Measurements from ENCODE around the gene NXPE4. TPM values are rescaled to one million over a fixed set of nuclear protein-coding genes. Genes with fewer than 3 reads are reported as not detected.
"Not testable (repeated sequence)": the region's sequence is repeated elsewhere in the genome, so short reads cannot be mapped to it uniquely, and the experiment has no call there.

Gene NXPE4
- total RNA-seq (not detected), total RNA-seq (0 reads per million in 2 donors)

DNA sequence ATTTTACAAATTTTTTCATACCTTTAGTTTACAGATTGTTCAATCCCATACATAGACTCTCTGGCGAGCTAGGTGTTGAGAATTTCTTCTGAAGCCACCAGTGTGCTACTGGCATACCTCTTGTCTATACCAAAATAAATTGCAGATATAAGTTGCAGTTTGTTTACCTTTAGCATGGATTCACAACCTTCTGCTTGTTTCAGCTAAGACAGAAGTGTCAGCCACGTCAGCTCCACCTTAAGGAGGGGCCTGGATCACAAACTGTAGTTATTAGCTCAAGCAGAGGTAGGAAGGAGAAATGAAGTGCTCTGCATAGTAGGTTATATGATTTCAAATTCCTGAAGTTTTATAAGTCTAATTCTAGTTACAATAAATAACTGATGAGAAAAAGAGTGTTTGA, at the start of gene NXPE4:
TSS of gene NXPE4 (minus strand) at position 216 of the 400 bp plus-strand sequence. CDS start 1,027 bp downstream, outside the sequence.
- H3K36me3 Mint-ChIP-seq (ENCODE audit: low read depth): no peaks in the 10 kb centered on the region
- no peak within 1 kb of the TSS for H3K4me3 Mint-ChIP-seq
- DNase-seq: no peak
- H3K9me3 ChIP-seq (ENCODE audit: control insufficient read depth, low read length, poor library complexity, severe bottlenecking): no peaks in the 10 kb centered on the region
- peaks cover 6% of the 10 kb centered on the region for H3K27me3 Mint-ChIP-seq
- no peaks in the 10 kb centered on the region for H3K4me1 Mint-ChIP-seq
- ATAC-seq: no peak
- H3K27ac Mint-ChIP-seq: no peak within 1 kb of the TSS

- not testable (repeated sequence) for H3K4me3 Mint-ChIP-seq; H3K4me1 Mint-ChIP-seq; H3K27ac Mint-ChIP-seq; H3K9me3 ChIP-seq (ENCODE audit: control insufficient read depth, low read length, poor library complexity, severe bottlenecking); H3K27me3 Mint-ChIP-seq; ATAC-seq; H3K36me3 Mint-ChIP-seq (ENCODE audit: low read depth); DNase-seq
Observed at GRCh38 chr11:114639440-114639839, 43.9 kb upstream of the NXPE4 start.

- not testable (repeated sequence) for H3K27ac Mint-ChIP-seq; H3K36me3 Mint-ChIP-seq (ENCODE audit: low read depth); ATAC-seq; H3K4me1 Mint-ChIP-seq; H3K9me3 ChIP-seq (ENCODE audit: control insufficient read depth, low read length, poor library complexity, severe bottlenecking); DNase-seq; H3K27me3 Mint-ChIP-seq; H3K4me3 Mint-ChIP-seq
Observed at GRCh38 chr11:114631445-114631965, 35.9 kb upstream of the NXPE4 start.

GRCh38 chr11:114625294-114625693, 29.7 kb upstream of the NXPE4 start:
- Mint-ChIP-seq H3K36me3 (ENCODE audit: low read depth) (no peaks in the 10 kb centered on the region), H3K27ac (no peak overlapping the region), H3K4me1 (no peaks in the 10 kb centered on the region), H3K4me3 (no peak overlapping the region), H3K27me3 (no peaks in the 10 kb centered on the region)
- no peak for ATAC-seq
- no peak for DNase-seq
- H3K9me3 ChIP-seq (ENCODE audit: control insufficient read depth, low read length, poor library complexity, severe bottlenecking): peaks cover 1% of the 10 kb centered on the region

- Mint-ChIP-seq H3K27ac (no peak overlapping the region), H3K4me3 (no peak overlapping the region), H3K36me3 (ENCODE audit: low read depth) (no peaks in the 10 kb centered on the region), H3K27me3 (no peaks in the 10 kb centered on the region), H3K4me1 (no peaks in the 10 kb centered on the region)
- peaks cover 4% of the 10 kb centered on the region for H3K9me3 ChIP-seq (ENCODE audit: control insufficient read depth, low read length, poor library complexity, severe bottlenecking)
- no peak for ATAC-seq
- DNase-seq: no peak
Observed at GRCh38 chr11:114624455-114625207, 29.0 kb upstream of the NXPE4 start.

- no peak for ATAC-seq
- no peak overlapping the region for H3K4me3 Mint-ChIP-seq
- no peaks in the 10 kb centered on the region for H3K4me1 Mint-ChIP-seq
- no peak overlapping the region for H3K27ac Mint-ChIP-seq
- no peaks in the 10 kb centered on the region for H3K27me3 Mint-ChIP-seq
- no peak for DNase-seq
- no peaks in the 10 kb centered on the region for H3K36me3 Mint-ChIP-seq (ENCODE audit: low read depth)
- H3K9me3 ChIP-seq (ENCODE audit: control insufficient read depth, low read length, poor library complexity, severe bottlenecking): peaks cover 4% of the 10 kb centered on the region
Observed at GRCh38 chr11:114623720-114624119, 28.1 kb upstream of the NXPE4 start.

DNA sequence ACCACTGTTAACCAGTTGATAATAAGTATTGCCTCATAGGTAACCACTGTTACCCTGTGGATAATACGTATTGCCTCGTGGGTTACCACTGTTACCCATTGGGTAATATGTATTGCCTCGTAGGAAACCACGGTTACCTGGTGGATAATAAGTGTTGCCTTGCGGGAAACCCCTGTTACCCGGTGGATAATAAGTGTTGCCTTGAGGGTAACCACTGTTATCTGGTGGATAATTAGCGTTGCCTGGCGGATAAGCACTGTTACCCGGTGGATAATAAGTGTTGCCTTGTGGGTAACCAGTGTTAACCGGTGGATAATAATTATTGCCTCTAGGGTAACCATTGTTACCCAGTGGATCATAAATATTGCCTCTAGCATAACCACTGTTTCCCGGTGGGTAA, 27.3 kb upstream of the NXPE4 start:
- H3K27me3 Mint-ChIP-seq: no peaks in the 10 kb centered on the region
- no peaks in the 10 kb centered on the region for H3K36me3 Mint-ChIP-seq (ENCODE audit: low read depth)
- no peaks in the 10 kb centered on the region for H3K4me1 Mint-ChIP-seq
- H3K4me3 Mint-ChIP-seq: no peak overlapping the region
- no peak for DNase-seq
- no peak overlapping the region for H3K27ac Mint-ChIP-seq
- no peak for ATAC-seq
- peaks cover 4% of the 10 kb centered on the region for H3K9me3 ChIP-seq (ENCODE audit: control insufficient read depth, low read length, poor library complexity, severe bottlenecking)

GRCh38 chr11:114621950-114622809, 26.6 kb upstream of the NXPE4 start:
- Mint-ChIP-seq H3K27ac (no peak overlapping the region), H3K4me3 (no peak overlapping the region), H3K4me1 (no peaks in the 10 kb centered on the region), H3K36me3 (ENCODE audit: low read depth) (no peaks in the 10 kb centered on the region), H3K27me3 (no peaks in the 10 kb centered on the region)
- peaks cover 4% of the 10 kb centered on the region for H3K9me3 ChIP-seq (ENCODE audit: control insufficient read depth, low read length, poor library complexity, severe bottlenecking)
- ATAC-seq (no peak), DNase-seq (no peak)

- H3K4me3 Mint-ChIP-seq: no peak overlapping the region
- H3K9me3 ChIP-seq (ENCODE audit: control insufficient read depth, low read length, poor library complexity, severe bottlenecking): peaks cover 4% of the 10 kb centered on the region
Observed at GRCh38 chr11:114621072-114621471, 25.5 kb upstream of the NXPE4 start.

DNA sequence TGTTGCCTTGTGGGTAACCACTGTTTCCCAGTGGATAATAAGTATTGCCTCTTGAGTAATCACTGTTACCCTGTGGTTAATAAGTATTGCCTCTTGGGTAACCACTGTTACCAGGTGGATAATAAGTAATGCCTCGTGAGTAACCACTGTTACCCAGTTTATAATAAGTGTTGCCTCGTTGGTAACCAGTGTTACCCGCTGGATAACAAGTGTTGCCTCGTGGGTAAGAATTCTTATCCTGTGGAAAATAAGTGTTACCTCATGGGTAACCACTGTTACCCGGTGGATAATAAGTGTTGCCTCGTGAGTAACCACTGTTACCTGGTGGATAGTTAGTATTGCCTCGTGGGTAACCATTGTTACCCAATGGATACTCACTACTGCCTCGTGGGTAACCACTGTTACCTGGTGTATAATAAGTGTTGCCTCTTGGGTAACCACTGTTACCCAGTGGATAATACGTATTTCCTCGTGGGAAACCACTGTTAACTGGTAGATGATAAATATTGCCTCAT, 24.1 kb upstream of the NXPE4 start:
- no peak for DNase-seq
- no peaks in the 10 kb centered on the region for H3K27me3 Mint-ChIP-seq
- H3K27ac Mint-ChIP-seq: no peak overlapping the region
- no peaks in the 10 kb centered on the region for H3K36me3 Mint-ChIP-seq (ENCODE audit: low read depth)
- H3K4me3 Mint-ChIP-seq: no peak overlapping the region
- peaks cover 4% of the 10 kb centered on the region for H3K9me3 ChIP-seq (ENCODE audit: control insufficient read depth, low read length, poor library complexity, severe bottlenecking)
- H3K4me1 Mint-ChIP-seq: no peaks in the 10 kb centered on the region
- ATAC-seq: no peak

More at GRCh38 chr11:114621072-114621471, 25.5 kb upstream of the NXPE4 start:
- Mint-ChIP-seq H3K36me3 (ENCODE audit: low read depth) (no peaks in the 10 kb centered on the region), H3K4me1 (no peaks in the 10 kb centered on the region), H3K27ac (no peak overlapping the region), H3K27me3 (no peaks in the 10 kb centered on the region)
- ATAC-seq (no peak), DNase-seq (no peak)

DNA sequence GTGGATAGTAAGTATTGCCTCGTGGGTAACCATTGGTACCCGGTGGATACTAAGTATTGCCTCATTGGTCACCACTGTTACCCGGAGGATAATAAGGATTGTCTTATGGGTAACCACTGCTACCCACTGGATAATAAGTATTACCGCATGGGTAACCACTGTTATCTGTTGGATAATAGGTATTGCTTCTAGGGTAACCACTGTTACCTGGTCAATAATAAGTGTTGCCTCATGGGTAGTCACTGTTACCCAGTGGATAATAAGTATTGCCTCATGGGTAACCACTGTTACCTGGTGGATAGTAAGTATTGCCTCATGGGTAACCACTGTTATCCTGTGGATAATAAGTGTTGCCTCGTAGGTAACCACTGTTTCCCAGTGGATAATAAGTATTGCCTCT, 22.6 kb upstream of the NXPE4 start:
- Mint-ChIP-seq H3K36me3 (ENCODE audit: low read depth) (no peaks in the 10 kb centered on the region), H3K27ac (no peak overlapping the region), H3K27me3 (no peaks in the 10 kb centered on the region), H3K4me1 (no peaks in the 10 kb centered on the region), H3K4me3 (no peak overlapping the region)
- DNase-seq (no peak), ATAC-seq (no peak)
- peaks cover 4% of the 10 kb centered on the region for H3K9me3 ChIP-seq (ENCODE audit: control insufficient read depth, low read length, poor library complexity, severe bottlenecking)

DNA sequence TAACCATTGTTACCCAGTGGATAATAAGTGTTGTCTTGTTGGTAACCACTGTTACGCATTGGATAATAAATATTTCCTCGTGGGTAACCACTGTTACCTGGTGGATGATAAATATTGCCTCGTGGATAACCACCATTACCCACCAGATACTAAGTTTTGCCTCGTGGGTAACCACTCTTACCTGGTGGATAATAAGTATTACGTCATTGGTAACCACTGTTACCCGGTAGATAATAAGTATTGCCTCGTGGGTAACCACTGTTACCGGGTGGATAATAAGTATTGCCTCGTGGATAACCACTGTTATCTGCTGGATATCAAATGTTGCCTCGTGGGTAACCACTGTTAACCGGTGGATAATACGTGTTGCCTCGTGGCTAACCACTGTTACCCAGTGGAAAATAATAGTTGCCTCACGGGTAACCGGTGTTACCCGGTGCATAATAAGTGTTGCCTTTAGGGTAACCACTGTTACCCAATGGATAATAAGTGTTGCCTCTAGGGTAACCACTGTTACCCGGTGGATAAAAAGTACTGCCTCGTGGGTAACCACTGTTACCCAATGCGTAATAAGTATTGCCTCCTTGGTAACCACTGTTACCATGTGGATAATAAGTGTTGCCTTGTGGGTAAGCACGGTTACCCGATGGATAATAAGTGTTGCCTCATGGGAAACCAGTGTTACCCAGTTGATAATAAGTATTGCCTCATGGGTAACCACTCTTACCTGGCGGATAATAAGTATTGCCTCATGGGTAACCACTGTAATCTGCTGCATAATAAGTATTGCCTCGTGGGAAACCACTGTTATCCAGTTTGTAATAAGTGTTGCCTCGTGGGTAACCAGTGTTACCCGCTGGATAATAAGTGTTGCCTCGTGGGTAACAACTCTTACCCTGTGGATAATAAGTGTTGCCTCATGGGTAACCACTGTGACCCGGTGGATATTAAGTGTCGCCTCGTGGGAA, 21.9 kb upstream of the NXPE4 start:
- ATAC-seq: no peak
- peaks cover 4% of the 10 kb centered on the region for H3K9me3 ChIP-seq (ENCODE audit: control insufficient read depth, low read length, poor library complexity, severe bottlenecking)
- H3K27ac Mint-ChIP-seq: no peak overlapping the region
- no peaks in the 10 kb centered on the region for H3K36me3 Mint-ChIP-seq (ENCODE audit: low read depth)
- H3K4me1 Mint-ChIP-seq: no peaks in the 10 kb centered on the region
- no peak overlapping the region for H3K4me3 Mint-ChIP-seq
- no peaks in the 10 kb centered on the region for H3K27me3 Mint-ChIP-seq
- no peak for DNase-seq

Measured in T-helper 17 cell (primary cell).